Liver (tissue), 9 donors: Measurements from ENCODE around the gene KMT2D. TPM values are rescaled to one million over a fixed set of nuclear protein-coding genes. Genes with fewer than 3 reads are reported as not detected.

ENCODE experiments used
- DNase-seq: peaks from one replicate; pipeline ENCODE4 v3.0.0-alpha.2; 2017; ENCODE audit warnings: low spot score
- H3K27ac ChIP-seq, 2 donors: one replicate each; pipeline ENCODE4 v1.7.0; 2013; ENCODE audit warnings: inconsistent platforms in 2 of 2, low read length in 2 of 2, control low read depth in 1 of 2, low read depth in 1 of 2, mild to moderate bottlenecking in 1 of 2
- H3K27me3 ChIP-seq, 4 donors: one replicate each; pipeline versions ENCODE4 v1.6.1 to v1.7.0; 2013; ENCODE audit warnings: low read length in 3 of 4, inconsistent platforms in 1 of 4, mild to moderate bottlenecking in 1 of 4, moderate library complexity in 1 of 4; ENCODE audit not compliant: control insufficient read depth in 4 of 4, insufficient read depth in 4 of 4
- H3K36me3 ChIP-seq, 4 donors: one replicate each; pipeline versions ENCODE4 v1.6.1 to v1.7.0; 2013; ENCODE audit warnings: low read length in 3 of 4, mild to moderate bottlenecking in 3 of 4, low read depth in 1 of 4, moderate library complexity in 1 of 4; ENCODE audit not compliant: control insufficient read depth in 4 of 4, insufficient read depth in 3 of 4
- H3K4me1 ChIP-seq, 4 donors: one replicate each; pipeline versions ENCODE4 v1.6.1 to v1.7.0; 2013; ENCODE audit warnings: low read length in 3 of 4, mild to moderate bottlenecking in 3 of 4, moderate library complexity in 1 of 4; ENCODE audit not compliant: control insufficient read depth in 4 of 4, insufficient read depth in 4 of 4
- H3K4me3 ChIP-seq, 3 donors: one replicate each; pipeline versions ENCODE4 v1.6.1 to v1.7.0; 2013; ENCODE audit warnings: low read length in 3 of 3, control low read depth in 1 of 3, low read depth in 1 of 3, mild to moderate bottlenecking in 1 of 3
- H3K9ac ChIP-seq, 2 donors: one replicate each; pipeline ENCODE4 v1.7.0; 2013; ENCODE audit warnings: low read length in 2 of 2, mild to moderate bottlenecking in 2 of 2, moderate library complexity in 2 of 2, control low read depth in 1 of 2, low read depth in 1 of 2
- H3K9me3 ChIP-seq, 4 donors: one replicate each; pipeline versions ENCODE4 v1.6.1 to v1.7.0; 2013; ENCODE audit warnings: low read length in 3 of 4; ENCODE audit not compliant: control insufficient read depth in 4 of 4
- ATF3 ChIP-seq: IDR thresholded peaks from 2 replicates; pipeline ENCODE4 v1.6.1; 2016; ENCODE audit warnings: antibody characterized with exemption
- CTCF ChIP-seq: fragments of 150-350 bp; IDR thresholded peaks from 2 replicates; pipeline ENCODE4 v1.5.1; 2017; ENCODE audit warnings: improper control_type of control experiment, low read depth, low read length; ENCODE audit not compliant: missing input control
- EGR1 ChIP-seq, 2 donors: IDR thresholded peaks; 2 replicates each; pipeline ENCODE4 v1.6.1; 2016 to 2018; ENCODE audit warnings: antibody characterized with exemption in 2 of 2, low read depth in 2 of 2
- FOXA2 ChIP-seq: IDR thresholded peaks from 2 replicates; pipeline ENCODE4 v1.6.1; 2016; ENCODE audit warnings: antibody characterized with exemption
- GABPA ChIP-seq, 2 donors: IDR thresholded peaks in 1 of 2; conservative IDR thresholded peaks in 1 of 2; 2 replicates each; pipeline ENCODE4 v1.6.1; 2016; ENCODE audit warnings: antibody characterized with exemption in 2 of 2, mild to moderate bottlenecking in 1 of 2, moderate library complexity in 1 of 2
- HNF4A ChIP-seq, 2 donors: conservative IDR thresholded peaks; 2 replicates each; pipeline ENCODE4 v1.6.1; 2016; ENCODE audit warnings: antibody characterized with exemption in 2 of 2, mild to moderate bottlenecking in 2 of 2
- HNF4G ChIP-seq: IDR thresholded peaks from 2 replicates; pipeline ENCODE4 v1.6.1; 2016; ENCODE audit warnings: antibody characterized with exemption
- JUND ChIP-seq, 2 donors: IDR thresholded peaks; 2 replicates each; pipeline ENCODE4 v1.6.1; 2016; ENCODE audit warnings: antibody characterized with exemption in 2 of 2
- MAX ChIP-seq: IDR thresholded peaks from 2 replicates; pipeline ENCODE4 v1.6.1; 2016; ENCODE audit warnings: antibody characterized with exemption
- NR2F2 ChIP-seq: IDR thresholded peaks from 2 replicates; pipeline ENCODE4 v1.6.1; 2016; ENCODE audit warnings: antibody characterized with exemption
- RAD21 ChIP-seq, 2 donors: IDR thresholded peaks; 2 replicates each; pipeline ENCODE4 v1.6.1; 2016; ENCODE audit warnings: antibody characterized with exemption in 2 of 2, mild to moderate bottlenecking in 2 of 2
- RXRA ChIP-seq, 2 donors: IDR thresholded peaks; 2 replicates each; pipeline ENCODE4 v1.6.1; 2017 to 2018; ENCODE audit warnings: antibody characterized with exemption in 2 of 2, mild to moderate bottlenecking in 1 of 2
- SP1 ChIP-seq: IDR thresholded peaks from 2 replicates; pipeline ENCODE4 v1.6.1; 2018; ENCODE audit warnings: antibody characterized with exemption, mild to moderate bottlenecking
- ZBTB33 ChIP-seq: IDR thresholded peaks from 2 replicates; pipeline ENCODE4 v1.6.1; 2016; ENCODE audit warnings: antibody characterized with exemption
- WGBS: extraction: QIAGEN DNeasy Blood & Tissue Kit; methylation state at CpG from one replicate; pipeline ENCODE4 v1.1.7; 2013; 5-methylcytosine and 5-hydroxymethylcytosine counted together
- polyA plus RNA-seq, 2 donors: library from polyadenylated mRNA; stranded (reverse) in 1 of 2; unstranded in 1 of 2; fragments of 200-250 nt in 1 of 2; fragments of >200 nt in 1 of 2; fragmentation: Nextera tagmentation in 1 of 2; extraction: Ambion mirVana in 1 of 2; gene quantifications; one replicate each; pipeline versions ENCODE4 v1.2.1 to v1.2.3, GENCODE V29; 2013 to 2015
- total RNA-seq, 2 donors: library from RNA; depleted of rRNA; stranded (reverse); fragments of >200 nt; gene quantifications; one replicate each; pipeline ENCODE4 v1.2.3, GENCODE V29; 2014
- donor health status: healthy.
- donor health status: healthy.
- donor health status: healthy.
- donor health status: healthy.
- donor health status: healthy.

Gene KMT2D
- total and polyA plus RNA-seq, 4 donors = 4.5 to 53.8 (median 25.0) TPM

GRCh38 chr12:49092086-49092815, 31.7 kb upstream of the KMT2D start:
- no peak for DNase-seq
- no peaks in the 10 kb centered on the region for H3K9me3 ChIP-seq
- peaks cover 0 to 9% (median 7%) of the 10 kb centered on the region in 4 donors for H3K36me3 ChIP-seq
- peak overlapping the region in 1 of 3 donors; percentile 18 for H3K4me3 ChIP-seq
- no peak overlapping the region for H3K9ac ChIP-seq
- H3K27ac ChIP-seq = no peak overlapping the region
- peaks cover 14 to 37% (median 21%) of the 10 kb centered on the region in 4 donors for H3K4me1 ChIP-seq
- TF ChIP-seq HNF4G (no peak), JUND (IDR thresholded peaks at IDR 0.05) (no peak), RAD21 (IDR thresholded peaks at IDR 0.05) (peak; percentile 22 to 34)
- peaks cover 0 to 12% (median 5%) of the 10 kb centered on the region in 4 donors for H3K27me3 ChIP-seq
- WGBS = 6% methylated on average over 32 of the region's 32 CpGs

GRCh38 chr12:49091836-49092085, 31.2 kb upstream of the KMT2D start:
- Histone ChIP-seq H3K4me3 (no peak overlapping the region), H3K27me3 (peaks cover 0 to 12% (median 5%) of the 10 kb centered on the region in 4 donors), H3K36me3 (peaks cover 0 to 4% (median 3%) of the 10 kb centered on the region in 4 donors), H3K27ac (no peak overlapping the region), H3K9ac (no peak overlapping the region), H3K4me1 (peaks cover 14 to 37% (median 21%) of the 10 kb centered on the region in 4 donors), H3K9me3 (no peaks in the 10 kb centered on the region)
- WGBS = 6% methylated on average over 14 of the region's 14 CpGs
- no peak for TF ChIP-seq RXRA (IDR thresholded peaks at IDR 0.05)
- TF ChIP-seq NR2F2 = no peak
- no peak for TF ChIP-seq CTCF
- no peak for TF ChIP-seq HNF4A (conservative IDR thresholded peaks at IDR 0.05)
- TF ChIP-seq ATF3 = no peak
- TF ChIP-seq MAX = no peak
- TF ChIP-seq GABPA (IDR thresholded peaks at IDR 0.05 in 1 of 2, conservative IDR thresholded peaks at IDR 0.05 in 1 of 2) = no peak
- no peak for TF ChIP-seq ZBTB33
- TF ChIP-seq SP1 = no peak
- TF ChIP-seq EGR1 (IDR thresholded peaks at IDR 0.05; ENCODE audit: low read depth in 2 of 2) = no peak
- no peak for TF ChIP-seq FOXA2
- DNase-seq = no peak
